Measurements from ENCODE around the gene AKIRIN1.
A peak's percentile ranks its signal among the peaks of the same experiment; 100 is the strongest.
"Not testable (repeated sequence)": the region's sequence is repeated elsewhere in the genome, so short reads cannot be mapped to it uniquely, and the experiment has no call there.

The AKIRIN1 gene

GRCh38 chr1:38997034-38997900 is 6.2 kb downstream of the AKIRIN1 start:
- no peak for DNase-seq

- no peak for DNase-seq
Measured at GRCh38 chr1:38997901-38998190, 6.8 kb downstream of the AKIRIN1 start.

- no peak for DNase-seq
Measured at GRCh38 chr1:39001516-39002421, 10.7 kb downstream of the AKIRIN1 start.

- DNase-seq = no peak
Measured at GRCh38 chr1:39003281-39003680, 12.2 kb downstream of the AKIRIN1 start.

GRCh38 chr1:39003794-39004193 is 12.7 kb downstream of the AKIRIN1 start:
- no peak for DNase-seq

GRCh38 chr1:39006287-39006686 is 15.2 kb downstream of the AKIRIN1 start:
- DNase-seq = no peak

- DNase-seq = no peak
Measured at GRCh38 chr1:39006726-39007645, 15.9 kb downstream of the AKIRIN1 start.

- DNase-seq = not testable (repeated sequence)
Measured at GRCh38 chr1:39014956-39015355, 23.9 kb downstream of the AKIRIN1 start.

GRCh38 chr1:39016604-39017171 is 25.6 kb downstream of the AKIRIN1 start:
- no peak for DNase-seq

- DNase-seq = no peak
Measured at GRCh38 chr1:39017266-39017665, 26.2 kb downstream of the AKIRIN1 start.

- not testable (repeated sequence) for DNase-seq
Measured at GRCh38 chr1:39020494-39020893, 29.4 kb downstream of the AKIRIN1 start.

- no peak for DNase-seq
Measured at GRCh38 chr1:39021426-39021825, 30.4 kb downstream of the AKIRIN1 start.

GRCh38 chr1:39023140-39023539 is 32.1 kb downstream of the AKIRIN1 start:
- no peak for DNase-seq

GRCh38 chr1:39026051-39026865 is 35.2 kb downstream of the AKIRIN1 start, which contains the start of gene NDUFS5:
TSS of gene NDUFS5 (plus strand) at chr1:39026350. CDS start at chr1:39028725, 2,375 bp downstream.
- peak; percentile 93 for DNase-seq

- DNase-seq = no peak
Measured at GRCh38 chr1:39026866-39027507, 35.9 kb downstream of the AKIRIN1 start.

GRCh38 chr1:39034114-39034654 is 43.1 kb downstream of the AKIRIN1 start:
- DNase-seq = no peak

- no peak for DNase-seq
Measured at GRCh38 chr1:39036678-39037077, 45.6 kb downstream of the AKIRIN1 start.

GRCh38 chr1:39043513-39043912 is 52.4 kb downstream of the AKIRIN1 start:
- DNase-seq = no peak

GRCh38 chr1:39044762-39045161 is 53.7 kb downstream of the AKIRIN1 start:
- DNase-seq = no peak

- no peak for DNase-seq
Measured at GRCh38 chr1:39045231-39045630, 54.2 kb downstream of the AKIRIN1 start.
